ENCODE results near the gene TPMT. TPM values are rescaled to one million over a fixed set of nuclear protein-coding genes. Genes with fewer than 3 reads are reported as not detected.

TPMT gene
- total RNA-seq, 1 donor from 2014 or later, result 10.5 TPM

- DNase-seq (ENCODE audit: low read depth) (no peak), FAIRE-seq (no peak)
- Mint-ChIP-seq H3K4me1 (ENCODE audit: low read depth, unreplicated experiment) (no peaks in the 10 kb centered on the region), H3K9me3 (ENCODE audit: unreplicated experiment) (peaks cover 4% of the 10 kb centered on the region), H3K27me3 (ENCODE audit: low read depth, unreplicated experiment) (no peaks in the 10 kb centered on the region), H3K36me3 (ENCODE audit: low read depth, unreplicated experiment) (no peaks in the 10 kb centered on the region), H3K27ac (ENCODE audit: unreplicated experiment) (no peak overlapping the region), H3K4me3 (ENCODE audit: unreplicated experiment) (no peak overlapping the region)
- H2AFZ ChIP-seq (ENCODE audit: low read depth, low read length), result no peak overlapping the region
- H3K4me2 ChIP-seq (ENCODE audit: low read length), result no peak overlapping the region
- no peaks in the 10 kb centered on the region for H3K4me1 ChIP-seq (ENCODE audit: insufficient read depth, low read length)
- no peak overlapping the region for H3K4me3 ChIP-seq (ENCODE audit: insufficient read depth, low read depth, low read length)
- H3K9me3 ChIP-seq (ENCODE audit: insufficient read depth, low read depth, low read length), result no peaks in the 10 kb centered on the region
- H3K9ac ChIP-seq (ENCODE audit: low read length), result no peak overlapping the region
- TF ChIP-seq EZH2 (IDR thresholded peaks at IDR 0.05; ENCODE audit: insufficient read depth, low read length), result no peak
- TF ChIP-seq CTCF (IDR thresholded peaks at IDR 0.05; ENCODE audit: insufficient read depth, low read depth, low read length), result no peak
- no peaks in the 10 kb centered on the region for H3K27me3 ChIP-seq (ENCODE audit: insufficient read depth, low read length)
- no peaks in the 10 kb centered on the region for H3K36me3 ChIP-seq (ENCODE audit: insufficient read depth, low read length)
- no peak overlapping the region for H3K27ac ChIP-seq (ENCODE audit: low read depth, low read length)
- no peaks in the 10 kb centered on the region for H3K79me2 ChIP-seq (ENCODE audit: insufficient read depth, low read length)
- H4K20me1 ChIP-seq (ENCODE audit: insufficient read depth, low read length), result no peaks in the 10 kb centered on the region
Observed at GRCh38 chr6:18081025-18081668, 73.7 kb downstream of the TPMT start.

GRCh38 chr6:18080544-18080943 is 74.3 kb downstream of the TPMT start:
- H4K20me1 ChIP-seq (ENCODE audit: insufficient read depth, low read length), result no peaks in the 10 kb centered on the region
- no peak overlapping the region for H3K4me3 ChIP-seq (ENCODE audit: insufficient read depth, low read depth, low read length)
- no peaks in the 10 kb centered on the region for H3K36me3 ChIP-seq (ENCODE audit: insufficient read depth, low read length)
- H3K79me2 ChIP-seq (ENCODE audit: insufficient read depth, low read length), result no peaks in the 10 kb centered on the region
- peaks cover 7% of the 10 kb centered on the region for H3K9me3 Mint-ChIP-seq (ENCODE audit: unreplicated experiment)
- no peaks in the 10 kb centered on the region for H3K27me3 ChIP-seq (ENCODE audit: insufficient read depth, low read length)
- H3K9ac ChIP-seq (ENCODE audit: low read length), result no peak overlapping the region
- FAIRE-seq (no peak), DNase-seq (ENCODE audit: low read depth) (no peak)
- H3K36me3 Mint-ChIP-seq (ENCODE audit: low read depth, unreplicated experiment), result no peaks in the 10 kb centered on the region
- H3K9me3 ChIP-seq (ENCODE audit: insufficient read depth, low read depth, low read length), result no peaks in the 10 kb centered on the region
- no peak overlapping the region for H3K27ac ChIP-seq (ENCODE audit: low read depth, low read length)
- H2AFZ ChIP-seq (ENCODE audit: low read depth, low read length), result no peak overlapping the region
- no peak overlapping the region for H3K4me3 Mint-ChIP-seq (ENCODE audit: unreplicated experiment)
- no peak overlapping the region for H3K27ac Mint-ChIP-seq (ENCODE audit: unreplicated experiment)
- no peaks in the 10 kb centered on the region for H3K4me1 ChIP-seq (ENCODE audit: insufficient read depth, low read length)
- no peaks in the 10 kb centered on the region for H3K27me3 Mint-ChIP-seq (ENCODE audit: low read depth, unreplicated experiment)
- no peak for TF ChIP-seq CTCF (IDR thresholded peaks at IDR 0.05; ENCODE audit: insufficient read depth, low read depth, low read length)
- no peak for TF ChIP-seq EZH2 (IDR thresholded peaks at IDR 0.05; ENCODE audit: insufficient read depth, low read length)
- H3K4me2 ChIP-seq (ENCODE audit: low read length), result no peak overlapping the region
- H3K4me1 Mint-ChIP-seq (ENCODE audit: low read depth, unreplicated experiment), result no peaks in the 10 kb centered on the region

- no peak for FAIRE-seq
Observed at GRCh38 chr6:18078866-18079265, 76.0 kb downstream of the TPMT start.

More at GRCh38 chr6:18078866-18079265, 76.0 kb downstream of the TPMT start:
- Histone ChIP-seq H3K27ac (ENCODE audit: low read depth, low read length) (no peak overlapping the region), H3K9me3 (ENCODE audit: insufficient read depth, low read depth, low read length) (no peaks in the 10 kb centered on the region), H3K79me2 (ENCODE audit: insufficient read depth, low read length) (no peaks in the 10 kb centered on the region), H4K20me1 (ENCODE audit: insufficient read depth, low read length) (no peaks in the 10 kb centered on the region), H2AFZ (ENCODE audit: low read depth, low read length) (no peak overlapping the region), H3K4me1 (ENCODE audit: insufficient read depth, low read length) (no peaks in the 10 kb centered on the region), H3K4me2 (ENCODE audit: low read length) (no peak overlapping the region), H3K9ac (ENCODE audit: low read length) (no peak overlapping the region), H3K36me3 (ENCODE audit: insufficient read depth, low read length) (no peaks in the 10 kb centered on the region), H3K4me3 (ENCODE audit: insufficient read depth, low read depth, low read length) (no peak overlapping the region), H3K27me3 (ENCODE audit: insufficient read depth, low read length) (no peaks in the 10 kb centered on the region)
- TF ChIP-seq EZH2 (IDR thresholded peaks at IDR 0.05; ENCODE audit: insufficient read depth, low read length) (no peak), CTCF (IDR thresholded peaks at IDR 0.05; ENCODE audit: insufficient read depth, low read depth, low read length) (no peak)
- H3K4me3 Mint-ChIP-seq (ENCODE audit: unreplicated experiment), result no peak overlapping the region
- H3K4me1 Mint-ChIP-seq (ENCODE audit: low read depth, unreplicated experiment), result no peaks in the 10 kb centered on the region
- no peaks in the 10 kb centered on the region for H3K27me3 Mint-ChIP-seq (ENCODE audit: low read depth, unreplicated experiment)
- no peak for DNase-seq (ENCODE audit: low read depth)
- no peaks in the 10 kb centered on the region for H3K36me3 Mint-ChIP-seq (ENCODE audit: low read depth, unreplicated experiment)
- peaks cover 14% of the 10 kb centered on the region for H3K9me3 Mint-ChIP-seq (ENCODE audit: unreplicated experiment)
- no peak overlapping the region for H3K27ac Mint-ChIP-seq (ENCODE audit: unreplicated experiment)
